Right lung (tissue), 10 donors: ENCODE measurements around the gene WDR47. TPM values are rescaled to one million over a fixed set of nuclear protein-coding genes. Genes with fewer than 3 reads are reported as not detected.

Experiments used
- DNase-seq, 2 donors: peaks; one replicate each; pipeline ENCODE4 v3.0.0-alpha.2; 2013
- long read RNA-seq, 8 donors: transcript quantifications; one replicate each; lab custom pipeline, GENCODE V29; 2026
- polyA plus RNA-seq, 5 donors: library from polyadenylated mRNA; unstranded; fragments of 120-200 nt; gene quantifications; one replicate each; pipeline versions ENCODE4 v1.2.1 to v1.2.3, GENCODE V29; 2013; ENCODE audit warnings: inconsistent platforms in 1 of 5, low replicate concordance in 1 of 5; ENCODE audit not compliant: insufficient read length in 5 of 5, insufficient read depth in 1 of 5

The WDR47 gene
- 10 to 100 TPM; 13.2 to 17.6 (median 16.0) TPM for polyA plus RNA-seq
- long read RNA-seq, donor 1, full-length matches to known transcripts: 2 of 7 reads
- long read RNA-seq, donor 1, partial matches to known transcripts: 5 of 7 reads
- long read RNA-seq, donor 1, other reads (novel, unspliced or antisense): 0 of 7 reads
- long read RNA-seq, donor 2, partial matches to known transcripts: 66 of 66 reads
- long read RNA-seq, donor 2, other reads (novel, unspliced or antisense): 0 of 66 reads
- long read RNA-seq, donor 3: 0 reads
- long read RNA-seq, donor 4, full-length matches to known transcripts: 1 of 1 reads
- long read RNA-seq, donor 4, partial matches to known transcripts: 0 of 1 reads
- long read RNA-seq, donor 4, other reads (novel, unspliced or antisense): 0 of 1 reads
- long read RNA-seq, donor 5, partial matches to known transcripts: 167 of 167 reads
- long read RNA-seq, donor 5, other reads (novel, unspliced or antisense): 0 of 167 reads
- long read RNA-seq, donor 6, partial matches to known transcripts: 6 of 7 reads
- long read RNA-seq, donor 6, other reads (novel, unspliced or antisense): 0 of 7 reads
- long read RNA-seq, donor 7, full-length matches to known transcripts: 1 of 1 reads
- long read RNA-seq, donor 7, partial matches to known transcripts: 0 of 1 reads
- long read RNA-seq, donor 7, other reads (novel, unspliced or antisense): 0 of 1 reads
- long read RNA-seq, donor 8: 0 reads

- DNase-seq: peak; percentile 90 to 91
Measured at GRCh38 chr1:109041621-109042468, at the start of gene WDR47. Gene WDR47 (minus strand): TSS chr1:109042102. CDS start chr1:109023512, 18,590 bp downstream.

GRCh38 chr1:109091078-109091838, 49.4 kb upstream of the WDR47 start:
- DNase-seq: peak in 1 of 2 donors; percentile 73

GRCh38 chr1:109090196-109091077, 48.5 kb upstream of the WDR47 start, which contains the start of gene TMEM167B:
Gene TMEM167B (plus strand): TSS chr1:109090764. CDS start chr1:109090873, 109 bp downstream.
- DNase-seq: peak; percentile 89 to 92

GRCh38 chr1:109089242-109090015, 47.5 kb upstream of the WDR47 start:
- DNase-seq: peak in 1 of 2 donors; percentile 56

- no peak for DNase-seq
Measured at GRCh38 chr1:109084563-109085517, 42.9 kb upstream of the WDR47 start.

- no peak for DNase-seq
Measured at GRCh38 chr1:109083923-109084322, 42.0 kb upstream of the WDR47 start.

GRCh38 chr1:109083501-109083900, 41.6 kb upstream of the WDR47 start:
- no peak for DNase-seq

- no peak for DNase-seq
Measured at GRCh38 chr1:109080441-109081082, 38.7 kb upstream of the WDR47 start.

GRCh38 chr1:109079240-109079622, 37.3 kb upstream of the WDR47 start:
- DNase-seq: no peak

- DNase-seq: no peak
Measured at GRCh38 chr1:109078317-109078716, 36.4 kb upstream of the WDR47 start.

- DNase-seq: peak; percentile 94 to 95
Measured at GRCh38 chr1:109075531-109076490, 33.9 kb upstream of the WDR47 start, which contains the start of gene TAF13. Gene TAF13 (minus strand): TSS chr1:109076003. CDS start chr1:109075947, 56 bp downstream.

- DNase-seq: no peak
Measured at GRCh38 chr1:109069294-109069693, 27.4 kb upstream of the WDR47 start.

GRCh38 chr1:109067883-109068282, 26.0 kb upstream of the WDR47 start:
- DNase-seq: no peak

- DNase-seq: no peak
Measured at GRCh38 chr1:109065137-109065536, 23.2 kb upstream of the WDR47 start.

GRCh38 chr1:109061183-109061582, 19.3 kb upstream of the WDR47 start:
- DNase-seq: no peak

GRCh38 chr1:109060707-109061106, 18.8 kb upstream of the WDR47 start:
- no peak for DNase-seq
